Hematopoietic multipotent progenitor cell treated with erythropoietin and hydrocortisone succinate and interleukin-3 and kit ligand, for 17 days (in vitro differentiated cells): Measurements from ENCODE around the gene GPATCH4.
A peak's percentile ranks its signal among the peaks of the same experiment; 100 is the strongest.
"Not testable (repeated sequence)": the region's sequence is repeated elsewhere in the genome, so short reads cannot be mapped to it uniquely, and the experiment has no call there.

Experiments used
- DNase-seq: peaks from one replicate; pipeline ENCODE4 v3.0.0-alpha.2; 2015; ENCODE audit warnings: low spot score

The GPATCH4 gene

GRCh38 chr1:156574039-156574633 lies 27.1 kb downstream of the GPATCH4 start:
- no peak for DNase-seq

DNA sequence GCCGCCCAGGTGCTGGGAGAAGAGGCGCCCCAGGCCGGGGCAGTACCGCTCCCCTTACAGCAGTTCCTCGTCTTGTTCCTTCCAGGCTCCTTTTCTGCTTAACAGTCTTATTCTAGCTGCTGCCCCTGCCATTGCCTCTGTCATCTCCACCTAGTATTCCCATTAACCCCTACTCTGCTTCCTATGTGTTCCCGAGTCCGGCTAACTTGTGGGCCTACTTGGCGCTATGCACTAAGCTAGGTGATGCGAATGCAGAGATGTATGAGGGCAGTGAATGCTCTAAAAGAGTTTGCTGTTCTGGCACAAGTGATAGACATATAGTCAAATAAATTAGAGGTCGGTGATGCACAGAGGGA lies 28.6 kb downstream of the GPATCH4 start:
- DNase-seq: no peak

DNA sequence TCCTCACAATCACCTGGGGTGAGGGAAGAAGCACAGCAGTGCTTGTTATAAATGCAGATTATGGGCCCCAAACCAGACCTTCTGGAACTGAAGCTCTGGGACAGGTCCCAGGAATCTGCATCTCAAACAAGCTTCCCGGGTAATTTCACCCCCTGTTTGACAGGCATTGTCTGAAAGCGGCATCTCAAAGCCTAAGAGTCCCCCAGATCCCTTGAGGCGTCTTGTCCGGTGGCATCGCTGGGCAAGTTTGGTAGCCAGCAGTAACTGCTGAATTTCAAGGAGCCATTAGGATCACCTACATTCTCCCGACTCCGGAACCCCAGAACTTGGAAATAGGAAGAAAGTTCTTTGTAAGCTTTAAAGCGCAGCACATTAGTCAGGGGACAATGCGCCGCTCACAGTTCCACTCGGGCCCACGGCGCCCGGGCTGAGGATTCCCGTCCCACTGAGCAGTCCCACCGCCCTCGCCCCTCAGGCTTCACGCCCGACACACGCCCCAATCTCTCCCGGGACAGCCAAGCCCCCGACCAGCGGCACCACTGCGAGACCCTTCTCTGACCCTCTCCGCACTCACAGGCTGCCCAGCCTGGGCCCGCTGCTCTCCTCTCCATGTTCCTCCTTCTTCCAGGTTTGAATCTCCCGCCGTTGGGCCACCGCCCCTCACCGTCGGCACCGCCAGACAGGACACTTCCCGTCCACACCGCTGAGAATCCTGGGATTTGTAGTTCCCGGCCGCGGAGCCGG lies 29.2 kb downstream of the GPATCH4 start, which contains the start of gene IQGAP3:
Gene IQGAP3 (minus strand): TSS at position 647 of the 744 bp plus-strand sequence. CDS start 36 bp downstream, at position 611.
- peak; percentile 82 for DNase-seq

DNA sequence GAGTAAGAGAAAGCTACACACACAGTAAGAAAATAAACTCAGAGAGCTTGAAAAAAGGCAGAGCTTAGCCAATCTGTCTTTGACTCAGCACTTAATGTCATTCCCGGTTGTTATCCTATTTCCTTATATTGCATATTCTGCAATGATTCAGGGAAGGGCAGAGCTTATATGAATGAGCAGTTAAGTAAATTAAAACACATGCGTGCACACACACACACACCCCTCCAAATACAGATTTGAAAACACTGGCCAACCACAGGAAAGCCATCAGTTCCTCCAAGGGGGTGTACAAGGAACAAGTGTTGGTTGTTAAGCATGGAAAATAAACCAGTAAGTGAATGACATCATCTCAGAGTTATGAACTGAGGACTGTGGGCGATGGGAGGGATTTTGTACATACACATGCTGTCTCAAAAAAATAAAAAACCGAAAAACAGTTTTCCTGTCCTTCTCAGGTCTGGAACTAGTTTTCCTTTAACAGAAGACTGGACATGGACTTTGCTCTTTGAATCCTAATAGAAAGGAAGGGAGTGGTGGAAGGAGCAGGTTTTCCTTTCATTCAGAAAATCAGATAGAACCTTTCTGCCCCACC lies 29.9 kb downstream of the GPATCH4 start:
- DNase-seq: no peak

GRCh38 chr1:156566436-156566835 lies 34.8 kb downstream of the GPATCH4 start:
- no peak for DNase-seq

- DNase-seq: no peak
Measured at GRCh38 chr1:156565519-156565918, 35.8 kb downstream of the GPATCH4 start.

- DNase-seq: no peak
Measured at GRCh38 chr1:156560585-156561163, 40.6 kb downstream of the GPATCH4 start.

DNA sequence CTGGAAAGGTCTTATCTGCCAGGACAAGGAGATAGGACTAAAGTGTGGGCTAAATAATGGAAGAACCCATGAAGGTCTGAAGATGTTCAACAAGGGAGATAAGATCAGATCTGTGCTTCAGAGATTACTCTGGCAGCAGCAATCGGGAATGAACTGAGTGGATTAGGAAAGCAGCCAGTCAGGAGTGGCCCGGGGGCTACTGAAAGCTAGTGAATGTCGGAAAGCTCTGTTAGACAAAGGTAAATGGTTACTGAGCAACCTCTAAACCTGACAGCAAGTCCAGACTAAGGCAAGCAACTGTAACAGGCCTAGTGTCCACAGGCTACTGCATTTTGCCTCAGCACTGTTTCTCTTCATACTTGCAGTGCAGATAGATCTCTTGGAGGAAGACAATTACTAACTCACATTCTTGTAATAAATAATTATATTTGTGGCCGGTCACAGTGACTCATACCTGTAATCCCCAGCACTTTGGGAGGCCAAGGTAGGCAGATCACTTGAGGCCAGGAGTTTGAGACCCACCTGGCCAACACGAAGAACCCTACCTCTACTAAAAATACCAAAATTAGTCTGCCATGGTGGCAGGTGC lies 41.4 kb downstream of the GPATCH4 start:
- no peak for DNase-seq

DNA sequence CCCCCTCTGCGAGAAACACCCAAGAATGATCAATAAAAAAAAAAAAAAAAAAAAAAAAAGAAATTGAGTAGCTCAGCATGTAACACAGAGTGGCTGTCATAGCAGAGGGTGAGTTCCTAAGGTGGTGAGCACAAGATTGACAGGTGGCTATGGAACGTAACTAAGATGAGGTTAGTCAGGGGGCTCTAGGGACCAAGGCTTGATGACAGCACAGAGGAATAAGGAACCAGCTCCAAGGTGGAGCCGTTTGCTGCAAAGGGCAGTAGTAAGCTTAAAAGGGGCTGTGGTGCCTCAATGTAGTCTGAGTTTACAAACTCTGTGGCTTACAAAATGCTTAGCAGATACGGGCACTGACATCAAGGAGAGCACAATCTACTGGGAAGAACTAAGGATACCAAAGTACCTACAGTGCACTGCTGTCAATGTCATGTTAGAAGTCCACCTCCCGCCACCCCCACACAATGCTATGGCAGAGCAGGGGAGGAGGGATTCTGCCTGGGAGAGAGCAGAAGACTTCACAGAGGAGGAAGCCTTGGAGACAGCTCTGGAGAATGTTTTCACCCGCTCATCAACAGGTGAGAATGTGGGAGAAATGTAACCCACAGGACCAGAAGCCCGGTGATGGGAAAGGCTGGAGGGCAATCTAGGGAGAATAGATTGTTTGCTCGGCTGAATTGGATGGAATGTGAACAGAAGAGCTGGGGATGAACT lies 42.0 kb downstream of the GPATCH4 start:
- DNase-seq: no peak

- no peak for DNase-seq
Measured at GRCh38 chr1:156556354-156556753, 44.9 kb downstream of the GPATCH4 start.

DNA sequence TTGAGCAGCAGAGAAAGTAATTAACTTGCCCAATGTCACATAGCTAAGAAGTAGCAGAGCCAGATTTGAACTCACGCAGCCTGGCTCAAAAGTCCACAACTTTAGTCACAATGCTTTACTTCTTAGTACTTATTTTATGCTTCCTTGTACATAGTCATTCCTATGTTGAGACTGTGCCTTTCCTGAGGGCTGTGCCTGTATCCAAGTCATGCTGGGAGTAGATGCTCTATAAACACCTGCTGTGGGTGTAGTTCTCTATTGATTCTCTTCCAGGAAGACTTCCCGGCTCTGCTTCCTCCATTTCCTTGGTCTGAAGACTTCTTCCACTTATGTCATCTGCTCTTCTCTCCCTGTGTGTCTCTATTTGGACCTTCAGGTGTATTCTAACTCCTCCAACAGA lies 45.6 kb downstream of the GPATCH4 start:
- no peak for DNase-seq

DNA sequence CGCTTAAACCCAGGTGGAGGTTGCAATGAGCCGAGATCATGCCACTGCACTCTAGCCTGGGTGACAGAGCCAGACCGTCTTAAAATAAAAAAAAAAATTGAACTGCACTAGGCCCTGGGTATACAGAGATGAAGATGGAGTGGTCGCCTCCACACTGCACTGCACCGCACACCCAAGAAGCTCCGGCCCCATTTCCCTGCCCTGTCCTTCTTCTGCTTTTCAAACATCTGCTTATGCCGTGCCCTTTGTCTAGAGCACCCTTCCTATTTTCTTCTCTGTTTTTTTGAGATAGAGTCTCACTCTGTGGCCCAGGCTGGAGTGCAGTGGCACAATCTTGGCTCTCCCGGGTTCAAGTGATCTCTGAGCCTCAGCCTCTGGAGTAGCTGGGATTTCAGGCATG lies 46.3 kb downstream of the GPATCH4 start:
- no peak for DNase-seq

DNA sequence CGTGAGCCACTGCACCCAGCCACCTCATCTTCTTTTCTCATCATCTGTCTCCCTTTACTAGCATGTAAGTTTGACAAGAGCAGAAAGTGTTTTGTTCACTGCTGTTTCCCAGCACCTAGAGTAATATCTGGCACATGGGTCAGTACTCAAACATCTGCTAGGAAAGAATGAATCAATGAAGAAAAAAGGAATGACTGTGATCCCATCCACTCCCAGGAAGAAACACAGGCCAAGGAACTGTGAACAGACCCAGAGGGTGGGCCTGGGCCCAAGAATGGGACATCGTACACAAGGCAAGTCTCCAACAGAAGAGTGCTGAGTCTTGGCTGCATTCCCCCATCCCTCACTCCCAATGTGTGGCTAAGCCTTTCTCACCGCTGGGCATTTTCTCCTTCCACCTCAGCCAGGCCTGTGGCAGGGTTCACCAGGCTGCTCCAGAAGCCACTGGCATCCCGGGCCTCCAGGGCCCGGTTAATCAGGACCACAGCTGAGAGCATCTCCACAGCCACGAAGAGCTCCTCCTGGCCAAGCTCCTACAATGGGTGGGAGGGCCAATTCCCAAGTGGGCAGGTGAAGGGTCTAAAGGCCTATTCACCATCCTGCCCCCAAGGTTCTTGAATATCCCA lies 47.3 kb downstream of the GPATCH4 start:
- DNase-seq: no peak

DNA sequence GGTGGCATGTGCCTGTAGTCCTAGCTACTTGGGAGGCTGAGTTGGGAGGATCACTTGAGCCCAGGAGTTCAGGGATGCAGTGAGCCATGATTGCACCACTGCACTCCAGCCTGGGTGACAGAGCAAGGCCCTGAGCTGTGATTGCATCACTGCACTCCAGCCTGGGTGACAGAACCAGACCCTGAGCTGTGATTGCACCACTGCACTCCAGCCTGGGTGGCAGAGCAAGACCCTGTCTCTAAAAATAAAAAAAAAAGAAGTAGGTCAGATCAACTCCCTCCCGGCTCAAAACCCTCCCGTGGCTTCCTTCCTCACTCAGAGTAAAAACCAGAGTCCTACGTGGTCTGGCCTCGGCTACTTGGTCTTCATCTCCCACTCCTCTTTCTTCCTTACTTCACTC lies 48.3 kb downstream of the GPATCH4 start:
- DNase-seq: not testable (repeated sequence)

DNA sequence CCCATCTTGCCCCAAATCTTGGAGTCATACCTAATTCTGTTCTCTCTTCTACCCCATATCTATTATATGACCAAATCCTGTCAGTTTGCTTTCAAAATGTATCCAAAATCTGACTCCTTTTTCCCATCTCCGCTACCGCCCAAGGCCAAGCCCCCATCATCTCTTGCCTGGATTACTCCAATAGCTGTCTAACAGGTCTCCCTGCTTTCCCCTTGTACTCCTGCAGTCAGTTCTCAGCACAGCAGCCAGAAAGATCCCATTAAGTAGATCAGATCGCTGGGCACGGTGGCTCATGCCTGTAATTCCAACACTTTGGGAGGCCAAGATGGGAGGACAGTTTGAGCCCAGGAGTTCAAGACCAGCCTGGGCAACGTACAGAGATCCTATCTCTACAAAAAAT lies 48.8 kb downstream of the GPATCH4 start:
- DNase-seq: no peak

DNA sequence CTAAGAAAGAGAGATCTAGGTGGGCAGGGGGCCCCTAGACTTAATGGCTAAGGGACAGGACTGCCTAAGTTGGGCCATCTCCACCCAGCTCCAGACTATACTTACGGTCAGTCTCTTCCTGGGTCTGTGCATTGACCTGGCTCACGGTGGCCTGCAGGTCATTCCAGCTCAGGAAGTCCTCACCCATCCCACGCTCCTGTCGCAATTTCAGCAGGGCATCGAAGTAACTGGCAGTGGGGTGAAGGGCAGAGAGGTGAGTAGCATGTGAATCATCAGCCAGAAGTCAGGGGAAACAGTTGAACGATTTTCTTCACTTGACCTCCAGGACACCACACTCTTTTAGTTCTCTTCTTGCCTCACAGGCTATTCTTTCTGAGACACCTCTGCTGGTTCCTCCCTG lies 49.4 kb downstream of the GPATCH4 start:
- no peak for DNase-seq

GRCh38 chr1:156551066-156551643 lies 50.1 kb downstream of the GPATCH4 start:
- no peak for DNase-seq

- no peak for DNase-seq
Measured at GRCh38 chr1:156550346-156550745, 50.9 kb downstream of the GPATCH4 start.

- DNase-seq: no peak
Measured at GRCh38 chr1:156549831-156550230, 51.4 kb downstream of the GPATCH4 start.

DNA sequence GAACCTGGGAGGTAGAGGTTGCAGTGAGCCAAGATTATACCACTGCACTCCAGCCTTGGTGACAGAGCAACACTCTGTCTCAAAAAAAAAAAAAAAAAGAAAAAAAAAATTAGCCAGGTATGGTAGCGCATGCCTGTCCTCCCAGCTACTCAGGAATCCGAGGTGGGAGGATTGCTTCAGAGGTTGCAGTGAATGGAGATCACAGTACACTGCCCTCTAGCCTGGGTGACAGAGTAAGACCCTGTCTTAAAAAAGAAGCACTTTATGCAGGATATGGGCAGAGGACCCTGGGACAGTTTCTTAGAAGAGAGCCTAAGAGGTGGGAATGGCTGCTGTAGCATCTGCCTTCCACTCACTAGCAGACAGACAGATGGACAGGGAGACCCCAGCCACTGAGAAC lies 51.9 kb downstream of the GPATCH4 start:
- no peak for DNase-seq

- DNase-seq: no peak
Measured at GRCh38 chr1:156547982-156548381, 53.3 kb downstream of the GPATCH4 start.
